Central memory CD4-positive, alpha-beta T cell (primary cell): ENCODE data around the gene CCND1.
"Not testable (repeated sequence)": the region's sequence is repeated elsewhere in the genome, so short reads cannot be mapped to it uniquely, and the experiment has no call there.

ENCODE experiments used
- DNase-seq: peaks from one replicate; pipeline ENCODE4 v3.0.0; 2022

The CCND1 gene

DNA sequence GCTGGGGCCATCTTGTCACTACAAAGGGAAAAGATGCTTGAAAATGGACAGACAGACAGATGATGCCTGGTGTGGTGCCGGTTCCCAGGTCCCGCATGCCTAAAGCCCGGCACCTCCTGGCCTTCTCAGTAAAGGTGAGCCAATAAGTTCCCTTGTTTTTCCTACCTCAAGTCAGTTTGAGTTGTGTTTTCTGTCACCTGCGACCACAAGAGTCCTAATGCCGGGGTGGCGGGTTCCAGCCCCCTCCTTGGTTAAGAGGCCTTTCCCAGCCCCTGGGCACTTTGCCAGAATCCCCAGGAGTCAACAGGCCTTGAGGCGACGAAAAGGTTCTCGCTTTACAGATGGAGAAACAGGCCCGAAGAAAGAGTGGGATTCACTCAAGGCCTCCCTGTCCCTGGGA lies 53.8 kb downstream of the CCND1 start:
- DNase-seq = no peak

DNA sequence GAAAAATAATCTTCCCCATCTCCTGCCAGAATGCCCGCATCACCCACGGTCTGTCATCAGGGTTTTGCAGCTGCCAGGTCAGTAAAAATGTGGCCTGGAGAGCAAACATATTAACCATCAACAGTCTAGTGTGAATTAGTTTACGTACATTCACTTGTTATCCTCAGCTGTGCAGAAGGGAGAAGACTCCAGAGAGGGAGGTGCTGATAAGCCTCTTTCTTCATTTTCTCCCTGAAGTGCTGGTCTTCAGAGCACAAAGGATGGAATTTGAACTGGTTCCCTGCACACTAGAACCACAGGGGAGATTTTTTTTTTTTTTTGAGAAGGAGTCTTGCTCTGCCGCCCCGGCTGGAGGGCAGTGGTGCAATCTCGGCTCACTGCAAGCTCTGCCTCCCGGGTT lies 54.6 kb downstream of the CCND1 start:
- DNase-seq = no peak

GRCh38 chr11:69695995-69696394 lies 55.0 kb downstream of the CCND1 start:
- DNase-seq = not testable (repeated sequence)

DNA sequence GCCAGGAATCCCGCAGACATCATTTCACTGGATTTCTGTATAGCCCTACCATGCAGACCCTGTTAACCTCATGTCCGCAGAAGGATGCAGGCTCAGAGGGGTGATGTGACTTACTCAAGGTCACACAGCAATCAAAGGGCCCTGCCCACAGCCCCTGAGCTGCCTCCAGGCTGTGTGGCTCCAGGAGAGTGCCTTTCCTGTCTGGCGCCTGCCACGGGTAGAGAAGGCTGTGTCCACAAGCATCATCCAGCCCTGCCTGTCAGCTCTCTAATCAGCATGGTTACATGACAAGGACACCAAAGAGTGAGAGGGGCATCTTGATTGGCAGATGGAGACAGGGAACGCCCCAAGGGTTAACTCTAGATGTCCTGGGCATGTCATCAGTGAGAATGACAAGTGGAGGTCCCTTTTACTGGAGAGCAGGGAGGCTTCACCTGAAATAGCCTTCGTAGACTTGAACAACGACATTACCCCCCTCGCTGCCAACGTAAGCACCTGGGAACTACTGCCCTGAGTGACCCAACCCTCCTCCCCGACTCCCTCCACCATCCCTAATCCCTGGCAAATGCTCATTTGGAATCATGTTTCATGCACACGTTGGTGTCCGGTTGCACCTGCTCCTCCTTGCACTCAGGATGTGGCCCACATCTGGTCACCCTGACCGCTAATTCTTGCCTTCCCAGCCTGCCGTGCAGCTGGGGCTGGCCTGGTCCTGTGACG lies 56.0 kb downstream of the CCND1 start:
- no peak for DNase-seq

- DNase-seq = no peak
Measured at GRCh38 chr11:69697469-69697843, 56.5 kb downstream of the CCND1 start.

DNA sequence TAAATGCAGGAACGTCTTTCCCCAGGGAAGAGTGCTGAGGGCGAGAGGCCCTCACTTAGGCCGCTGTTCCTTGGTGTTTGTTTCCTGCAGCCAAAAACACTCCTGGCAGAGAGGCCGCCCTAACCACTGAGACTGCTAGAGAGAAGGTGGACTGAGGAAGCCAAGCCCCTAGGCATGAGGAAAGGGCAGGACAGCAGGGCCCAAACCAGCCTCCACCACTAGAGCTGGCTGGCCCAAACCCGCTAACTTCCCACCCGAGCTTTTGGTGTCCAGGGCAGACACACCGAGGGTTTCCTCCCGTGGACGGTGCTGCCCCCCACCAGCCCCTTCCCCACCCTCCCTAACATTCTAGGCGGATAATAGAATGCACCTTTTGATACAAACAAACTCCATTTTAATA lies 56.9 kb downstream of the CCND1 start:
- no peak for DNase-seq

DNA sequence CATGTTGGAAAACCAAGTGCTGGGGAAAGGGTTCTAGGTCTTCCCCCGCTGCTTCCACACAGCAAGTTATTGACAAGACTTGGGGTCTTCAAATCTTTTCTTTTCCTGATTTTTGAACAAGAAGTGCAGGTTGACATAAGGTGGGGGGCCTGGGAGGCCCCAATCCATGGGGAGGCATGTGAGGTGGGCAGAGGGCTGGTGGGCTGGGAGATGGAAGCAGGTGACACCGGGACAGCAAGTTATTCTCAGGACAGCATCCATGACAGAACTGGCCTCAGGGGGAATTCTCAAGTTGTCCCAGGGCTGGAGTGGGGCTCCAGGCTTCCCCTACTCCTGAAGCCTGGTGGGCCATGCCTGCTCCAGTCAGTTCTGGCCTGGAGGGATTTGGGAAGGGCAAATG lies 57.4 kb downstream of the CCND1 start:
- no peak for DNase-seq

- no peak for DNase-seq
Measured at GRCh38 chr11:69699213-69699612, 58.3 kb downstream of the CCND1 start.

GRCh38 chr11:69700278-69701140 lies 59.6 kb downstream of the CCND1 start:
- DNase-seq = no peak

DNA sequence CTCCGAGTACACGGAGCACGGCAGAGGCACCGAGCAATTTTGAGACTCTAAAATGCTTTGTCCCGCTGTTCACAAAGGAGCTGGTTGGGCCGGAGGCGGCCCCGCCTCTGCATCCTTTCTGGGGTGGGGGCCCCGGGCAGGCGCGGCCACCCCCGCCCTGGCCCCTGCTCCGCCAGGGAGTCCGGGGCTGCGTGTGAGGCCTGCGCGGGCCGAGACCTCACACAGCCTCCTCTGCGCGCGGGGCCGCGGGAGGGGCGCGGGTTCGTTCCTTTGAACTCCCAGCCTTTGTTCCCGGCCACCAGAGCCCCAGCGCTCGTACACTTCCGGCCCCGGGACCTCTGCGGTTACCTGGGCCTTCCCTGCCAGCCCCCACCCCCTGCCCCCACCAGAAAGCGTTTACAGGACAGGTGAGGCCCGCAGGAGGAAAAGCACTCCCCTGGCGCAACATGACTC lies 61.3 kb downstream of the CCND1 start:
- no peak for DNase-seq

GRCh38 chr11:69702769-69703452 lies 62.0 kb downstream of the CCND1 start:
- no peak for DNase-seq

GRCh38 chr11:69703453-69703767 lies 62.5 kb downstream of the CCND1 start:
- DNase-seq = no peak
